Activated naive CD8-positive, alpha-beta T cell (primary cell): ENCODE results near the gene ANKS1A.
"Not testable (repeated sequence)": the region's sequence is repeated elsewhere in the genome, so short reads cannot be mapped to it uniquely, and the experiment has no call there.

Experiments used
- H3K27ac Mint-ChIP-seq: one replicate; pipeline ENCODE4 v1.8.0; 2021; ENCODE audit warnings: mixed read lengths
- H3K27me3 Mint-ChIP-seq: one replicate; pipeline ENCODE4 v1.8.0; 2021; ENCODE audit warnings: mixed read lengths
- H3K36me3 Mint-ChIP-seq: one replicate; pipeline ENCODE4 v1.8.0; 2021; ENCODE audit warnings: mixed read lengths
- H3K4me1 Mint-ChIP-seq: one replicate; pipeline ENCODE4 v1.8.0; 2021; ENCODE audit warnings: low read depth, mixed read lengths
- H3K4me3 Mint-ChIP-seq: one replicate; pipeline ENCODE4 v1.8.0; 2021; ENCODE audit warnings: mild to moderate bottlenecking, mixed read lengths
- H3K9me3 Mint-ChIP-seq: one replicate; pipeline ENCODE4 v1.8.0; 2021; ENCODE audit warnings: low read depth, mixed read lengths

ANKS1A gene

DNA sequence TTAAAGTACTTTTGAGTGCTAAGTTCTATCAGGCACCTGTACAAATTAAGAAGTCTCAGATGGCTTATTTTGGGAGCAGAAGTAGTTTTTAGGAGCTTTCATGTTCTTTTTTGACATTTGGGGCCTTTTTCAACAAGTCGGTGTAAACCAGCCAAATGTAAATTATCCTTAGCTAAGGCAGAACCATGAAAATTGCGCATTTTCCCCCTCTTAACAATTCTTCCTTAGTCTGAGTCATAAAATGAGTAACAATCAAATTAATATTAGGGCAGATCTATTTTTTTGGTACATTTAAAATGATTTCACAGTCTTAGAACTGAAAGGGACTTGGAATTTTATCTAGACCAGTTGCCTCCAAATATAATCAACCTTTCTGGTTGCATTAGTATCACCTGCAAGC, 87.2 kb downstream of the ANKS1A start:
- H3K4me1 Mint-ChIP-seq = no peaks in the 10 kb centered on the region
- H3K4me3 Mint-ChIP-seq = no peak overlapping the region
- H3K27ac Mint-ChIP-seq = no peak overlapping the region
- peaks cover 6% of the 10 kb centered on the region for H3K36me3 Mint-ChIP-seq
- no peaks in the 10 kb centered on the region for H3K9me3 Mint-ChIP-seq
- no peaks in the 10 kb centered on the region for H3K27me3 Mint-ChIP-seq

DNA sequence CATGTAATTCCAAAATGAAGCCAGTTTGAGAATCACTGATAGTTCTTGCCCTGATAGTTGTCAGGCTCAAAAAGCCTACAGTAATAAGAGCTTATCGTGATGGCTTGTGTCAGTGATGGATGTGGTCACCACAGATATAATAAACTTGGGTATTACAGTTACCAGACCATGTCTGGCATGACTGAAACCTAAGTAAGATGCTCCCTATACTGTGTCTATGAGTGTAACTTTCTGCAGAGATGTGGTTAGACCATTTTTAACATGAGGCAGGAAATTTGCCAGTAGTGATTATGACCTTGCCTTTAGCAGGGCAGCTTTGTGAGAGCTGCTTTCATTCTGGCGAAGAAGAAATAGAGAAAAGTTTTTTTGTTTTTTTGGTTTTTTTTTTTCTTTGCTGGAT, 90.2 kb downstream of the ANKS1A start:
- H3K27ac Mint-ChIP-seq = no peak overlapping the region
- no peaks in the 10 kb centered on the region for H3K4me1 Mint-ChIP-seq
- H3K36me3 Mint-ChIP-seq = peaks cover 7% of the 10 kb centered on the region
- H3K4me3 Mint-ChIP-seq = no peak overlapping the region
- H3K9me3 Mint-ChIP-seq = no peaks in the 10 kb centered on the region
- H3K27me3 Mint-ChIP-seq = no peaks in the 10 kb centered on the region

DNA sequence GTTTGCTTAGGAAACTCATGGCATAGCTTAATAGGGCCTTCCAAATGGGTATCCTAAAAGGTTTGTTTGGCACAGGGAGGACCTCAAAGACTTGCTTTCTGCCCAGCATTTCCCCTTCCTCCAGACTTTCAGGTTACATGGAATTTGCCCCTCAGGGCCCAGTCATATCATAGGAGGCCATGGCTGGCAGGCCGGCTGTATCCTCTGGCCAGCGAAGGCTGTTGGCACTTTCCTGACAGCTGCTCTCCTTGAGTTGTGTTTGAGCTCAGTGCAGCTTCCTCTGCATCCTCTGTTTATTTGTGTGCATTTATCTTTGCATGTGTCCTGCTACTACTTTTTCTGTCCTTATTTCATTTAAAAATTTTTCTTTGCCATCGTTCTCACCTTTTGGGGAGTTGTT, 90.9 kb downstream of the ANKS1A start:
- Mint-ChIP-seq H3K36me3 (peaks cover 7% of the 10 kb centered on the region), H3K9me3 (no peaks in the 10 kb centered on the region), H3K4me1 (no peaks in the 10 kb centered on the region), H3K4me3 (no peak overlapping the region), H3K27me3 (no peaks in the 10 kb centered on the region), H3K27ac (no peak overlapping the region)

DNA sequence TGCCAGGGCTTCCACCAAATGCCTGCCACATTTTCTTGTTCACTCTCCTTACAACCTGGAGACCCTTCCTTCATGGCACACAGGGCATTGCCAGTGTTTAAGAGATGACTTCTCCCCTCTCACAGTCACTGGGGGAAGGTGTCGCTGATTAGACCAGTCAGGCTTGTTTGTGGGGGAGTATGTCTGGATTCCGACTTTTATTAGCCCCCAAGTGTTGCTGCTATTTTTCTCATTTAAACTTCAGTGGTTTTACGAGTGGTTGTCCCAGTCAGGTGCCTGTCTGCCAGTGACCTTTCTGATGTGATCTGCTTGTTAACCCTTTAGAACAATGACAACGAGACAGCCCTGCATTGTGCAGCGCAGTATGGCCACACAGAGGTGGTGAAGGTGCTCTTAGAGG, 92.3 kb downstream of the ANKS1A start:
- no peak overlapping the region for H3K4me3 Mint-ChIP-seq
- no peaks in the 10 kb centered on the region for H3K27me3 Mint-ChIP-seq
- H3K36me3 Mint-ChIP-seq = peaks cover 3% of the 10 kb centered on the region
- H3K4me1 Mint-ChIP-seq = no peaks in the 10 kb centered on the region
- no peak overlapping the region for H3K27ac Mint-ChIP-seq
- H3K9me3 Mint-ChIP-seq = no peaks in the 10 kb centered on the region

DNA sequence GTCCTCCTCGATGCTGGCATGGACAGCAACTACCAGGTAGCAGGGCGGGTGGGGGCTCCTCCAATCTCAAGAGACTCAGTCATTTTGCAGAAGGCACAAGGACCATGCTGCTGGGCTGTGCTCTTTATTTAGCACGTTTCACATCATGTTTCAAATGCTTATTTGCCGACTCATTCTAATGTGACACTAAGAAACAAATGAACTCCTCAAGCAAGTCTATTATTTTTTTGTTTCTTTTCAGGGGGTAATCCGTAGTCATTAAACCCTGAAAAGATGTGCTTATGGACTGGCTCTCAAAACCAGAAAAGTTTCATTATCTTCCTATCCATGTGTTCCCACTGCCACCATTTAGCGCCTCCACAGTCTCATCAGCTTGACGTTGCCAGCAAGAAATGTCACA, 92.9 kb downstream of the ANKS1A start:
- no peak overlapping the region for H3K4me3 Mint-ChIP-seq
- H3K27ac Mint-ChIP-seq = no peak overlapping the region
- no peaks in the 10 kb centered on the region for H3K27me3 Mint-ChIP-seq
- H3K4me1 Mint-ChIP-seq = no peaks in the 10 kb centered on the region
- H3K9me3 Mint-ChIP-seq = no peaks in the 10 kb centered on the region
- peaks cover 3% of the 10 kb centered on the region for H3K36me3 Mint-ChIP-seq

DNA sequence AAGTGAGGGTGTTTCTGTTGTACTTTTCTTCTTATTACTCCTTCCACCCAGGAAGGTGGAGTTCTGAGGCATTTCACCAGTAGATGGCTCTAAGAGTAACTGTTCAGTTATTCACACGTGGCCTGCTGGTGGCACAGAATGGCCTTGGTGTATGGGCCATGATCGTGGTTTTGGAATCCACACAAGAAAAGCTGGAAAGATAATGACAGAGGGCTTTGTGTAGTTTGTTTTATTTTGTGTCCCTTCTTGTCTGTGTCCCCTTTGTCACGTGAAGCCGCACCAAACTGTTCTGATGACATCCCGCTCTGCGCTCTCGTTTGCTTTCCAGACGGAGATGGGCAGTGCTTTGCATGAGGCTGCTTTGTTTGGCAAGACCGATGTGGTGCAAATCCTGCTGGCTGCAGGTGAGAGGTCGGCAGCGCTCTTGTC, 93.4 kb downstream of the ANKS1A start:
- Mint-ChIP-seq H3K9me3 (no peaks in the 10 kb centered on the region), H3K27ac (no peak overlapping the region), H3K27me3 (no peaks in the 10 kb centered on the region), H3K4me1 (no peaks in the 10 kb centered on the region), H3K4me3 (no peak overlapping the region), H3K36me3 (peaks cover 3% of the 10 kb centered on the region)

DNA sequence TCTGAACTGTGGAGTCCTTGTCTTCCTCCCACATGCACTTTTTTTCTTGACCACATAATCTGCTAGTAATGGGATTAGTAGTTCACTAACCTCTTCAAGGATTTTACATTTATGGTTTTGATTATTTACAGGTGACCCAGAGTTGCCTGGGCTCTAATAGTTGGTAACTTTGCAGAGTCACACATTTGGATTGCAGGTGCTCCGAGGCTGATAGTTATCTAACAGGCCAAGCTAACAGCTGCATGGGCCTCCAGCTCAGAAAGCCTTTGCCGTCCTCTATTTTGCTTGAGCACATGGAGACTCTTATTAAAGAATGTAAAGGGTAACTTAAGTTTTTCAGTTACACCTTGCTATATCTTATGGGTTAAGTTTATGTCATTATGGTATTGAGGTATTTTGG, 95.4 kb downstream of the ANKS1A start:
- Mint-ChIP-seq H3K9me3 (no peaks in the 10 kb centered on the region), H3K27me3 (no peaks in the 10 kb centered on the region), H3K4me3 (no peak overlapping the region), H3K27ac (no peak overlapping the region), H3K4me1 (no peaks in the 10 kb centered on the region), H3K36me3 (peaks cover 8% of the 10 kb centered on the region)

DNA sequence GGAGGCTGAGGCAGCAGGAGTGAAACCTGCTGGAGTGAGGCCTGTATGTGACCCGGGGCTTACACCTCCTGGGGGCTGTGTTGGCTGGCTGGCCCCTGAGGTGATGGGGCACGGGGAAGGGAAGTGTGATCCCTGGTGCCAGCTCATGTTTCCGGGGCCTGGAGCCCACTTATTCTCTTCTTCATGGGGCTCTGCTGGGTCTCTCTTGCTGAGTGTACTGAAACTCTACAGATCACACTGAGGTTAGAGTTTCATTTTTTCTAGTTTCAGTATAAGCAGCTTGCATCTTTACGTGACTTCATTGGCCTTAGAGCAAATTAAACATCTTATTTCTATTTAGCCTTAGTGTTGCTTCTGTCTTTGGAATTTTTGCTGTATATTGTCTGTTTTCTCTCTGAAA, 96.2 kb downstream of the ANKS1A start:
- H3K4me1 Mint-ChIP-seq = no peaks in the 10 kb centered on the region
- peaks cover 11% of the 10 kb centered on the region for H3K36me3 Mint-ChIP-seq
- H3K4me3 Mint-ChIP-seq = no peak overlapping the region
- no peaks in the 10 kb centered on the region for H3K9me3 Mint-ChIP-seq
- H3K27ac Mint-ChIP-seq = no peak overlapping the region
- no peaks in the 10 kb centered on the region for H3K27me3 Mint-ChIP-seq

DNA sequence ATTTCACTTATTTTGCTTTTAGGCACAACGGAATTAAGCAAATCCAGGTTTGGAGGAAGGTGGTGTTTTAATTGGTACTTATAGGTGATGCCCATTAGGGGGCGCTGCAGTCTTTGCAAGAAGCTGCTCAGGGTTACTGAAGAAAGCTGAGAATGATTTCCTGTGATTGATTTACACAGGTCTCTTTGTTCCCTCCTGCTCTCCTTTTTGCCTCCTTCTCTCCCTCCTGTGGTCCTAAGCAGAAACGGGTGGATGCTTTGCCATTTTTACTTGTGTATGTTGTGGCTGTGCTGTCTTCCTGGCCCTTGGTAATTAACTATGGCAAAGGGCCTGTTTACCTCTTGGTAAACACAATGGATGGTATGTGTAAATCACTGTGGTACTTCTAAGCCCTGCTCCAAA, 97.8 kb downstream of the ANKS1A start:
- no peaks in the 10 kb centered on the region for H3K4me1 Mint-ChIP-seq
- H3K27ac Mint-ChIP-seq = no peak overlapping the region
- no peaks in the 10 kb centered on the region for H3K27me3 Mint-ChIP-seq
- peaks cover 13% of the 10 kb centered on the region for H3K36me3 Mint-ChIP-seq
- H3K4me3 Mint-ChIP-seq = no peak overlapping the region
- no peaks in the 10 kb centered on the region for H3K9me3 Mint-ChIP-seq

DNA sequence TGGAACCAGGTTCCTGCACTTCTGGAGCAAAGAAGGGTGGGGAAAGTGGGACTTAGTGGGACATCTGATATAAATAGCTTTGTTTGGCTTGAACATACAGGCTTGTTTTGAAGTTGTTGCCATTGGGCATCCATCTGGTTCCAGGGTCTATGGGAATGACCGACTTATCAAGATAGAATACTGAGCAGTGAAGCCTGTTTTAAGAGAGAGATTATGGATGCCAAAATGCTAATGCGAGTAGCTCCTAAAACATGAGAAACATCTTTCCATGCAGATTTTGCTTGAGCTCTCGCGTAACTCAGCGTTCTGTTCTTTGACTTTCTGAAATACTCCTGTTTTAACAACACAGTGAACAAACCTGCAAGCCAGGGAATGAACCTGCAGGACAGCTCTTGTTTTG, 98.5 kb downstream of the ANKS1A start:
- Mint-ChIP-seq H3K9me3 (no peaks in the 10 kb centered on the region), H3K4me3 (no peak overlapping the region), H3K27me3 (no peaks in the 10 kb centered on the region), H3K27ac (no peak overlapping the region), H3K4me1 (no peaks in the 10 kb centered on the region), H3K36me3 (peaks cover 10% of the 10 kb centered on the region)

DNA sequence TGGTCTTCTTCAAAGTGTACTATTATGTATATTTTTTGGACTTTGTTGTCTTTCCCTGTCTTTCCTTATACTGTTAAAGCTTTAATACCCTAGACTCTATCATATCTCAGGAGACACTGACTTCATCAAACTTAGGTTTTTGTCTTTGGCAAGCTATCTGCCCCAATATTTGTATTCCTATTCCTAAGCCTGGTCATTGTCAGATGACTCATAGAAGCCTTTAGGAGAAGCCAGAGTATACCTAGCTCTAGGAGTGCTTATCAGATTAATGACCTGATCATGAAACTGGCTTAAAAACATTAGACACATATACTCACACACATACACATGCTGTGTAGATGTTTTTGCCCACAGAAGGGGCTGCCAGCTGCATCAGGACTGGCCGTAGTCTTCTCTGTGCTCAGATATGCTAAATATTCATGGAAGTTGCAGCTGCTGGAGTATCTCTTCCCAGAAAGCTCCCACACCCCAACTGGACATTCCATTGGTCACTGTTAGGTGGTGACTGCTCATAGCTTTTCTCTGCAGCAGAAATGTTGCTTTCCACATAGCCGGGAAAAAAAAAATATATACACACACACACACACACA, 102.0 kb downstream of the ANKS1A start:
- H3K36me3 Mint-ChIP-seq = peaks cover 24% of the 10 kb centered on the region
- no peak overlapping the region for H3K4me3 Mint-ChIP-seq
- H3K27ac Mint-ChIP-seq = no peak overlapping the region
- no peaks in the 10 kb centered on the region for H3K4me1 Mint-ChIP-seq
- H3K27me3 Mint-ChIP-seq = no peaks in the 10 kb centered on the region
- H3K9me3 Mint-ChIP-seq = no peaks in the 10 kb centered on the region

DNA sequence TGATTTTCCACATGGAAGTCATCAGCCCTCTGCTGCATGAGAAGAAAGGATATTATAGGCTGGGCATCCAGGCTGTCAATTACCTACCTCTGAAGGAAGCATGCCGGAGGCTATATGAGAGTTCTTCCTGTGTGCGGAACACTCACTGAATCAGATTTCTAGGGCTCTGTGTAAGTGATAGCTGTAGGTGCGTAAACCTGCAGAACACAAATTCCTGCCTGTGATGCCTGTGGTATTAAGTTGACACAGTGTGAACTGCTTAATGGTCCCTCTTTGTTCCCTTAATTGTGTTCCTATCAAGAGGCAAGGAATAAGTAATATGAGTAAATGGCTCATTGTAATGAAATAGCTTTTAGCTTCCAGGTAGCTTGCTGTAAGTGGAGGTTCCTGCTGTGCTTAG, 103.3 kb downstream of the ANKS1A start:
- H3K4me1 Mint-ChIP-seq = no peaks in the 10 kb centered on the region
- H3K27ac Mint-ChIP-seq = no peak overlapping the region
- no peaks in the 10 kb centered on the region for H3K9me3 Mint-ChIP-seq
- H3K36me3 Mint-ChIP-seq = peaks cover 25% of the 10 kb centered on the region
- no peak overlapping the region for H3K4me3 Mint-ChIP-seq
- H3K27me3 Mint-ChIP-seq = no peaks in the 10 kb centered on the region

DNA sequence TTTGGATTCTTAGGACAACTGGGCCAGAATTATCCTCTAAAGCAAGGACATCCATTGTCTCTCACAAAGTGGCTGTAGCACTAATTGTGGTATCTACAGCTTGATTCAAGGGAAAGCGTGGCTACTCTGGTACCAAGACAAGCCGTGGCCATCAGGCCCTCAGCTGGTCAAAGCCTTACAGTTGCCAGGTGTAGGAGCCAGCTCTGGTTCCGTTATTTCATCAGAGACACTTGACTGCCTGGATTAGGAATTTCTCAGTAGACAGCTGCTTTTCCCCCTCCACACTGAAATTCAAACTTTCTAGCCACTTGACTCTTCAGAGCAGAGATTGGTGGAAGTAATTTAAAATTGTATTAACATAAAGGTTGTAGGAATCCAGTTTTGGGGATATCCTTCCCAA, 104.2 kb downstream of the ANKS1A start:
- H3K27me3 Mint-ChIP-seq = no peaks in the 10 kb centered on the region
- no peak overlapping the region for H3K27ac Mint-ChIP-seq
- H3K36me3 Mint-ChIP-seq = peaks cover 30% of the 10 kb centered on the region
- no peaks in the 10 kb centered on the region for H3K4me1 Mint-ChIP-seq
- H3K4me3 Mint-ChIP-seq = no peak overlapping the region
- H3K9me3 Mint-ChIP-seq = no peaks in the 10 kb centered on the region

DNA sequence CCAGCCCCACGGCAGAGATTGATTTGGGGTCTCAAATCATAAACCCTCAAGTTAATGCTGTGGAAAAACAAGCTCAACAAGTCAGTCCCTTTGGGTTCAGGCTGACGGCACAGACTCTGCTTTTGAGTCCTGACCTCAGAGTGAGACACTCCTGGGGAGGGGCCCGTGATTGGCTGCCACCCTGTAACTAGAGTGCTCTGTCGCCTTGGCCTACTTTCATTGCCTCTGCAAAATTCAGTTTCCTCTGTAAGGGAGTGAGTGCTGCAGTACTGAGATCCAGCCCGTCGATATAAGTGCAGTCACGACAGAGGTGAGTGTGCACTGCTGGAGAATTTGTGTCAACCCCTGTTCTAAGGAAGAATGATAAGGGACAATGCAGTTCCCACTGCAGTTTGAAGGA, 105.6 kb downstream of the ANKS1A start:
- no peaks in the 10 kb centered on the region for H3K27me3 Mint-ChIP-seq
- H3K9me3 Mint-ChIP-seq = no peaks in the 10 kb centered on the region
- H3K36me3 Mint-ChIP-seq = peaks cover 25% of the 10 kb centered on the region
- H3K4me1 Mint-ChIP-seq = no peaks in the 10 kb centered on the region
- H3K4me3 Mint-ChIP-seq = no peak overlapping the region
- H3K27ac Mint-ChIP-seq = no peak overlapping the region

DNA sequence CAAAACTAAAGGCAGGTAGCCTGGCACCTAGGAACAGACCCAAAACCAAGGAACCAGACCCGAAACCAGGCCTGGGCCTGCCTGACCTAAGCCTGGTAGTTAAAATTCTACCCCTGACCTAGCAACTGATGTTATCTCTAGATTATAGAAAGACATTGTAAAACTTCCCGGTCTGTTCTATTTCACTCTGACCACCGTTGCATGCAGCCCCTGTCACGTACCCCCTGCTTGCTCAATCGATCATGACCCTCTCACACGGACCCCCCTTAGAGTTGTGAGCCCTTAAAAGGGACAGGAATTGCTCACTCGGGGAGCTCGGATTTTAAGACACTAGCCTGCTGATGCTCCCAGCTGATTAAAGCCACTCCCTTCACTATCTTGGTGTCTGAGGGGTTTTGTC, 109.4 kb downstream of the ANKS1A start:
- not testable (repeated sequence) for H3K27me3 Mint-ChIP-seq, H3K9me3 Mint-ChIP-seq, H3K4me1 Mint-ChIP-seq, H3K27ac Mint-ChIP-seq, H3K4me3 Mint-ChIP-seq
- H3K36me3 Mint-ChIP-seq = peaks cover 27% of the 10 kb centered on the region

DNA sequence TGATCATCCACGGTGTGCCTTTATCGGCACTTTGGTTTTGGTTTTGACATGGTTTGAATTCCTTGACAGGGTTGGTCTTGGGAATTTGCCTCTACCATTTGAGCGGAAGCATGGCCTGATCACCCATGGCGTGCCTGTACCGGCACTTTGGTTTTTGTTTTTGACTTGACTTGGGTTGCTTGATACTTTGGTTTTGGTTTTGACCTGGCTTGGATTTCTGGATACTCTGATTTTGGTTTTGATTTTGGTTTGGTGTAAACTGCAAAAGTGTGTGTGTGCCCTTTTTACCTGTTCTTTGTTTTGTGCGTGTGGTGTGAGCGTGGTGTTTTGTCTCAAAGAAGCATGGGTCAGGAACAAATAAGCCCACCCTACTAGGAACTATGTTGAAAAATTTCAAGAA, 110.1 kb downstream of the ANKS1A start:
- H3K4me1 Mint-ChIP-seq, H3K27me3 Mint-ChIP-seq, H3K4me3 Mint-ChIP-seq, H3K9me3 Mint-ChIP-seq, H3K27ac Mint-ChIP-seq: not testable (repeated sequence)
- H3K36me3 Mint-ChIP-seq = peaks cover 26% of the 10 kb centered on the region
